Measurements from ENCODE around the gene CRELD2.
A peak's percentile ranks its signal among the peaks of the same experiment; 100 is the strongest.

CRELD2 gene

DNA sequence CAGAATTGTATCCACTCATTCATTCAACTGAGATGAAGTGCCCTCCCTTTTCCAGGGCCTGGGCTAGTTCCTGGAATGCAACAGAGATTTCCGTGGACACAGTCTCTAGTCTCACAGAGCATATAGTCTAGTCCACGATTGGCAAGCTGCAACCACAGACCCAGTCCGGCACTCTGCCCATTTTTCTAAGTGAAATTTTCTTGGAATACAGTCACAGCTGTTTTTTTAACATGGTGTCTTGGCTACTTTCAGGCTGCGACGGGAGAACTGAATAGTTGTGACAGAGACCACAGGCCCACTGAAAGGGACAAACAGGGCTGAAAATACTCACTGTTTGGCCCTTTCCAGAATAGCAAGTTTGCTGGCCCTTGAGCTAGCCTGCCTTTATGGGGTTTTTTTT is 29.4 kb upstream of the CRELD2 start:
- DNase-seq = no peak

DNA sequence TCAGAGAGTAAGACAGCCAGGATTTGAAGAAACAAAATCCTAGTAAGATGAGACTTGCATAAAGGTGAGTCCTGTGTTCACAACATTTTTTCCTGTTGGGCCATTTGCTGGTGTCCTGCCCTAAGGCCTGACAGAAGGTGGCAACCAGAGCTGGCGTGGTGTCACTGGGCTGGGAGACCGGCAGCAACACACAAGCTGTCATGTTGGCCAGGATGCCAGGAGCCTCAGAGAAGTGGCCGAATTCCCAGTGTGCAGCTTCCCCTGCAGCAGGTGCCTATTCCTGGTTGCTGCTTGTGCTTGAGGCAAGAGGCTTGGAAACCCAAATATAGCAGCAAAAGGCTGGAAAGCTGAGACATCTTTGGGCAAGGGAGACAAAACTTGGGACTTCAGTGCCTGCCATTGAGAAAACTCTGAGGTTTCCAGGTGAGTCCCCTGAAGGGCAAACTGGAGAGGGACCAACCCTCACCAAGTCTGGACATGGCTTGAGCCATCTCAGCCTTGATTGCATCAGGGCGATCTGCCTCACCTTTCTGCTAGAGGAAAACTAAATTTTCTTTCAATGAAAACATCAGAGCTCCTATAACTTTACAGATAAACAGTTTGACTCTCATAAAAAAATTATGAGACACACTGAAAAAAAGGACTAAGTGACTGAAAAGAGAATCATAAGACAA is 26.1 kb upstream of the CRELD2 start:
- no peak for DNase-seq

DNA sequence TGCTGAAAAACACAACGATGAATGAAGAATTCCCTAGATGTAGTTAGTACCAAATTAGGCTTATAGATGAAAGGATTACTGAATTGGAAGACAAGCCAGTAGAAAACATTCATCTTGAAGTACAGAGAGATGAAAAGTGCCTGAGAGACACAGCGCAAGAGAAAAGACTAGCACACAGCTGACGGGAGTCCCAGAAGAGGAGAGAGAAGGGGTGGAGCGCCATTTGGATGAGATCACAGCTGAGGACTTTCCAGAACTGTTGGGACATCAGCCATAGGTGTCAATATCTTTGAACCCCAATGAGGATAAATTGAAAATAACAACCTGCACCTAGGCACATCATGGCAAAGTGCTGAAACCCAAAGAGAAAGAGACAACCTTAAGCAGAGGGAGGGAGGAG is 25.4 kb upstream of the CRELD2 start:
- no peak for DNase-seq

DNA sequence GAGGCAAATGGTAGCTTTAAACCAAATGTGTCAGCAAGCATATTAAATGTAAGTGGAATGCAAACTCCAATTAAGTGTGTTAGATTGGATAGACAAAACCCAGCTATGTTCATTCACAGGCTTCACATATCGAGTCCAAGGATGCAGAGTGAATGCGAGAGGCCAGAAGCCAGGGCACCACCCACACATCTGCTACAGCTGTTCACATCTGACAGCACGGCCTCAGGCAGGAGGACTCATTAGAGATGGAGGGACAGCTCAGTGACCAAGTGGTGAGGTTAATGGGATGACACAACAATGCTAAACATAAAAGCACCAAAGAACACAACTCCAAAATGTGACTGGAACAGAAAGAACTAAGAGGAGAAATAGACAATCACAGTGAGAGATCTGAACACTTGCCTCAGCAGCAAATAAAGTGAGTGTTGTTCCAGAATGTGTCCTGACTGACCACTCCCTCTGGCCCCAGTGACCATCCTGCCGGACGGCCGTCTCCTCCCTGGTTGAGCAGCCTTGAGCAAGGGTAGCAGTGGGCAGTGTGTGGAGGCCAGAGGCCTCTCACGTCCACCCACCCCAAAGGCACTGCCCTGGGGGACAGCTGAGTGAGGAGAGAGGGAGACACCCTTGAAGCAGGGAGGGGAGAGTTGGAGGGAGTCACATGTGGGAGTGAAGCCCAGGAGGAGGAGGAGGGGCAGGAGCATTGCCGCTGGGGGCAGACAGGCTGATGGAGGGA is 23.9 kb upstream of the CRELD2 start:
- DNase-seq = no peak

DNA sequence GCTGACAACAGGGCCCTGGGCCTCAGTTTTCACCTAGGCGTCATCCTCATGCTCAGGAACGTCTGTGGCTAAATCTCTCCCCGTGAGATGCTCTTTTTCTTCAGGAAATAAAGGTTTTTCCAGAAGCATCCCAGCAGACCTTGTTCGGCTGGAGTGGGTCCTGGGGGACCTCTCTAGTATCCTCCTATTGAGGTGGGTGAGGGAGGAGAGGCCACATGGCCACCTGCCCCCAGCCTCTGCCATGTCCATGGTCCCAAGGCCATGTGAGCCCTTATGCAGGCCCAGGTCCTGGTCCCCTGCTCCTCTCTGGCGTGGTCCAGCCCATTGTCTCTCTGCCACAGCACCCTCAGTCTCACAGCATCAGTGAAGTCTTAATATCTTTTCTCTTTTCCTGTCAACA is 22.2 kb upstream of the CRELD2 start:
- DNase-seq = no peak

DNA sequence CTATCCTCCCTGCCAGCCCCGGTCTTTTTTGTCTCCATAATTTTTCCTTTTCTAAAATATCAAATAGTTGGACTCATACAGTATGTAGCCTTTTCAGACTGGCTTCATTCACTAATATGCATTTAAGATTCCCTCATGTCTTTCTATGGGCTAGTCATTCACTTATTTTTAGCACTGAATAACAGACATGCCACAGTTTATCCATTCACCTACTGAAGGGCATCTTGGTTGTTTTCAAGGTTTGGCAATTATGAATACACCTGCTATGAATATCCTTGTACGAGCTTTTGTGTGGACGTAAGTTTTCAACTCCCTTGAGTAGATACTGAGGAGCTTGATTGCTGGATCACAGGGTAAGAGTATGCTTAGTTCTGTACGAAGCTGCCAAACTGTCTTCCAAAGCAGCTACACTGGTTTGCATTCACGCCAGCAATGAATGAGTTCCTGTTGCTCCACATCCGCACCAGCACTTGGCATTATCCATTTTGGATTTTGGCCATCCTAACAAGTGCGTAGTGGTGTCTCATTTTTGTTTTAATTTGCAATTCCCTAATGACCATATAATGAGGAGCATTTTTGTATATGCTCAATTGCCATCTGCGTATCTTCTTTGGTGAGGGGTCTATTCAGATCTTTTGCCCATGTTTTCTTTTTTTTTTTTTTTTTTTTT is 21.3 kb upstream of the CRELD2 start:
- no peak for DNase-seq

DNA sequence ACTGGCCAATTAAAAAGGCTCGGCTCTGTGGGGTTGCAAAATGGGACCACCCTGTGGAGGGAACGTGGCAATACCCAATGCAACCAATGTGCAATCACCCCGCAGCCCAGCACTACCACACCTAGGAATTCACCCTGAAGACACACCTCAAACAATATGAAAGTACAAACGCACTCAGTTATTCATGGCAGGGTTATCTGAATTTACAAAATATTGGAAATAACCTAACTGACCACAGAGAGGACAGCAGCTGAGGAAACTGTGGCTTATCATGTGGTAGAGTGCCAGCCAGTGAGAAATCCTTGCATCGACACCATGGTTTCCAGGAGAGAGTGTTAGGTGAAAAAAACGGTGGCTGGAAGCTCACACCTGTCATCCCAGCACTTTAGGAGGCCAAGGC is 18.9 kb upstream of the CRELD2 start:
- peak; percentile 25 to 50 (median 42) for DNase-seq

DNA sequence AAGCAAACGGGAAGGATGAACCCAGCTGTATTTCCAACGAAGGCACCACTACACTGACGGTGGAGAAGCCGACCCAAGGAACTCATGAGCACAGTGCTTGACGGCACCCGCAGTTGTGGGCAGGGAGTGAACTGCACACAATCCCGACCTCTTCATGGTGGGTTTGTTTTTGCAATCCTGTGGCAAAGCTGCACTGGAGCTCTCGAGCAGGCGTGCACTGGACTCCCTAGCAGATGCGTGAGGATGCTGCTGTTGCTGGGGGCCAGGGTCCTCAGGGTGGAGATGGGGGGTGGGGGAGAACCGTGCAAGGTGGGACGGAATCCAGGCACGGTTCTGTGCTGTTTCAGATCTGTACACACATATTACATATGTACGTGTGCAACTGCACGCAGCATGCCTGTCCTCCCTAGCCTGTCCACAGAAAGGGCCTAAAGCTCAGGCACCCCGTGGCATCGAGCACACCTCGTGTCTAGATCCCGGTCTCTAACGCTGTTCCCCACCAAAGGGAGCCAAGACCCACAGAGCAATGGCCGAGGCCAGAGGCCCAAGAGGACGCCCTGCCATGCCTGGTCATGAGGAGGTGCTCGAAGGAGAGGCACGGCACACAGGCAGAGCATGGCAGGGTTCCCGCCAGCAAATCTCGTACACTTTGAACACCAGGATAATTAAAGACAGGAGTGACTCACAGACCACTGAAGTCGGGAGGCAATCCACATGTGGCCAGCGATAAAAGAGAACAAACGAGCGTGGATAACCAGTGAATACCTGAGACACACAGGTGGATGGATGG is 17.8 kb upstream of the CRELD2 start:
- no peak for DNase-seq

DNA sequence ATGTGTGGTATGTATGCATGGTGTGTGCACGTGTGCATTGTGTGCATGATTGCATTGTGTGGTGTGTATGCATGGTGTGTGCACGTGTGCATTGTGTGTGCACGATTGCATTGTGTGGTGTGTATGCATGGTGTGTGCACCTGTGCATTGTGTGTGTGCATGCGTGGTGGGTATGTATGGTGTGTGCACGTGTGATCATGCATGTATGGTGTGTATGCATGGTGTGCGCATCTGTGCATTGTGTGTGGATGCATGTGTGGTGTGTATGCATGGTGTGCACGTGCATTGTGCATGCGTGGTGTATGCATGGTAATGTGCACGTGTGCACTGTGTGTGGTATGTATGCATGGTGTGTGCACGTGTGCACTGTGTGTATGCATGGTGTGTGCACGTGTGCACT is 17.0 kb upstream of the CRELD2 start:
- DNase-seq = no peak

DNA sequence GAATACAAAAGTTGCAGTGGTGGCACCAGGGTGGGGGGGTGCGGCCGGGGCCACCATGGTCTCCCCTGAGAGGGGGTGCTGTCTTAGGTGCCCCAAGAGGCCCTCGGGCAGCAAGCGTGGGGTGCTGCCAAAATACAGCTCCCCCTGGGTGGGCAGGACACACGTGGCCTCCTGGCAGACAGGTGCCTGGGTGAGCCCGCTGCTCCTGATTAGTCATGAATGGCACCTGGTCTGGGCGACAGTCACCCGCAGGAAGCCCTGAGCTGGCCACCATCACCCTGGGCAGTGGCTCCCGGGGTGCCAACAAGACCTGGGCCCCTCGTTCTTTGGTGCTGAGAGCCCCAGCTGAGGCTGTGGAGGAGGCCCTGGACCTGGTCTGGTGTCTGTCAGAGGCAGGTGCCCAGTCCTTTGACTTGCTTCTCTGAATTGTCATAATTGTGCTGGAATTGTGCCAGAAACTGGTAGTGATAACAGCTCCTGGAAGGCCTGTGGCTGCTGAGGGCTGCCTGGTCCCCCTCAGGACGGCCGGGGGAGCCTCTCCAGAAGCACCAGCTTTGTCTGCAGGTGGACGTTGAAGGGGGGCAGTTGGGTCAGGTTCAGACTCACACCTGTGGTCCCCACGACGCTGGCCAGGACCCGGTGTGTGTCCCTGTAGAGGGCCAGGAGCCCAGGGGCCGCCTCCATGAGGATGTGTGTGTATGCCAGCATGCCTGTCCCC is 15.0 kb upstream of the CRELD2 start:
- no peak for DNase-seq

DNA sequence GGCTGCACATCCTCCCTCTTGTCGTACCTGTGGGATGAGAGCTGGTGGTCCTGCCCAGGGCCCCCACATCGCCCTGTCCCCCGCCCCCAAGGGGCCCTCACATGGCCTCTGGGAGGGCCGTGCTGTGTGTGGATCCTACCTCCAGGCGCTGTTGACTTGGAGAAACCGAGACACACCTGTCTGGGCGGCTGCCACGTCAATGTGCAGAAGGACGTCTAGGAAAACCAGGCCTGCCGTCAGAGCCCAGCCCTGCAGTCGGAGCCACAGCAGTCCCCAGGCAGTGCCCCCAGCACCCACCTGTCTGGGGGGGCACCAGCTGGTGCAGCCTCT is 14.4 kb upstream of the CRELD2 start:
- DNase-seq = no peak

DNA sequence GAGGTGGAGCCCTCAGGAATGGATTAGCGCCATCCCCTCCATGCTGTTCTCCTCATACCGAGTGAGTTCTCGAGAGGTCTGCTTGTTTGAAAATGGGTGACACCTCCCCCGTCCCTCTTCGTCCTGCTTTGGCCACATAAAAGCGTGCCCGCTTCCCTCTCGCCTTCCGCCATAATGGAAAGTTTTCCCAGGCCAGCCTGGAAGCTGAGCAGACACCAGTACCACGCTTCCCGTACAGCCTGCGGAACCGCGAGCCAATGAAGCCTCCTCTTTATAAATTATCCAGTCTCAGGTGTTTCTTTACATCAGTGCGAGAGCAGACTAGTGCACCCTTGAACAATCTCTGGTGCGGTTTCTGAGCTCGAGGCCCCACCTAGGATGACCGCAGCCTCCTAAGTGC is 13.0 kb upstream of the CRELD2 start:
- no peak for DNase-seq

DNA sequence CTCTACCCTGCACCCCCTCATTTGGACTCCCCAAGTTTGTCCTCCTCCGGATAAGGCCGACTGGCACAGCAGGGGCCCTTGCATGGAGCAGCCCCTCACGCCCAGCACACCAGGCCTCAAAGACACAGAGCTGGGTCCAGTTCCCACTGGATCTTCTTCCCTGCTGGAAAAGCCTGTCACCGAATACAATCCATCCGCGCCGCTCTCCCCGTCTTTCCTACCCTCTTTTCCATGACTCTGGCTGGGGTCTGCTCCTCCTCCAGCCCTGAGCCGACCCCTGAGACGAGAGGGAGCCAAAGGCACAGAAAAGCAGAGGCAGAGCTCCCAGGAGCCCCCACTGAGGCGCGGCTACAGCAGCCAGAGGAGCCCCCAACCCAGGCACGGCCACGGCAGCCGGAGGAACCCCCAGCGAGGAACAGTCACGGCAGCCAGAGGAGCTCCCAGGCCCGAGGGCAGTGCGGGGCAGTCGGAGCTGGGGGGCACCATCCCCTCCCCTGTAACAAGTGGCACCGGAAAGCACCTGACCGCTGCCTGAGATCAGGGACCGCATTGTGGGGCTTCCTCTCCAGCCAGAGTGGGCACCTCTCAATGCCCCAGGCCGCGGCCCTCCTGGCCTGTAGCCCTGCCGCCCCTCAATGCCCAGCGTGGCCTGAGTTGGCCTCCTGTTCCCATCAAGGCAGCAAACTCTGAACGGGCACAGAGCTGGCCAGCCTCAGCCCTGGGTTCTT is 12.2 kb upstream of the CRELD2 start:
- no peak for DNase-seq

DNA sequence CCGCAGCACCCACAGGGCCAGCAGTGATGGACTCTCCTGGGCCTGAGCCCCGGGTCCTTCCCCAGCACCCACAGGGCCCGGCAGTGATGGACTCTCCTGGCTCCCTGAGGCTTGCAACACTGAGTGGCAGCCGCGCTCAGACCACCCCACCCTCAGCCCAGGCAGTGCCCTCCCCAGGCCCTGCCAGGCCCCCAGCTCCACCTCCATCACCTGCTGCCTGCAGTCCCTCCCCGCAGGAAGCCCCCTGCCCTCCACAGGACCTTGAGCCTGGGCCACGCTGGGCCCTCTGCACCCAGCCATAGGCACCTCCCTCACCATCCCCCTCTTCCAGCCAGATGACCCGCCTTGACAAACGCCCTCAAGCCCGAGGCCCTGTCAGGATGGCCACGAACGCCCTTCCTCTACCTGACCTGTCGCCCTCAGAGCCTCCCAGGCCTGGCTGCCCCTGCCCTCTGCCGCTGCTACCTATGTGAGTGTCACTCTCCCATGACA is 11.6 kb upstream of the CRELD2 start:
- DNase-seq = no peak

DNA sequence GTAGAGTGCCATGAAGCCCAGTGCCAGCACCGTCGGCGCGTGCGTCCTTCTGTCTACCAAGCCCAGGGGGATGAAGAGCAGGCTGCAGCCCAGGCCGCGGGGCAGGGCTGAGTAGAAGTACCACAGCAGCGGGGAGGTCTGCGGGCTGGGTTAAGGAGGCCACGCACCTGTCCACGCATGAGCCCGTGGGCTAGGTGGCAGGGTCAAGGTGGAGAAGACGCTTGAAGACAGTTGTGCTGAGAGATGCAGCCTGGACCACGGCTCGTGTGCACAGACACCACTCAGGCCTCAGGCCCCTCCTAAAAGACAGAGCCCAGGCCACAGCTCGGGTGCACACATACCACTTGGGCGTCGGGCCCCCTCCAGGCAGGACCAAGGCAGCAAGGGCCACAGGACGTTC is 10.6 kb upstream of the CRELD2 start:
- no peak for DNase-seq

DNA sequence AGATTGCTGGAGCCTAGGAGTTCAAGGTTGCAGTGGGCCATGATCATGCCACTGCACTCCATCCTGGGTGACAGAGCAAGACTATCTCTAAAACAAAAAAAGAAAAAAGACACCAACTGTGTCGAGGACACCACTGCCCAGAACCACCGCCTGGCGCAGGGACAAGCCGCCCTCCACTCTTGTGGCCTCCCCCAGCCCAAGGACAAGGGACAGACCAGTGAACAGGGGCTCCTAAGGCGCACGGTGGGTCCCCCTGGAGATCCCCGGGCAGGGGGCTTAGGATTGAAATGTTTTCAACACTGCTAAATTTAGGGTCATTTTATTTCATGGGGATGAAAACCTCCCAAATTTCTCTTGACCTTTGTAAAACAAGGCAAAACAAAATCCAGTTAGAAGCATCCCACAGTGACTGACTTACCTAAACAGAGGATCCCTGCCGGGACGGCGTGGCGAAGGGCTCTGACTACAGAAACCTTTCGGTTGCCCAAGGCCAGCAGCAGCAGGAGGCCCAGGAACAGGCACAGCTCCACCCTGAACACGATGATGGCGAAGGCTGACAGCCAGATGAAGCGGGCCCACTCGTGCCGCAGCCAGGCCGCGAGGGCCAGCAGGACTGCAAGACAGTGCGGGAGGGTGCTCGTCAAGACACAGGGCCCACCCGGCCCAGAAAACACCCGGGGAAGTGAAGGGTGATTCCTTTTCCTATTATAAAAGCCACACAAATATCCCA is 8.8 kb upstream of the CRELD2 start:
- no peak for DNase-seq

DNA sequence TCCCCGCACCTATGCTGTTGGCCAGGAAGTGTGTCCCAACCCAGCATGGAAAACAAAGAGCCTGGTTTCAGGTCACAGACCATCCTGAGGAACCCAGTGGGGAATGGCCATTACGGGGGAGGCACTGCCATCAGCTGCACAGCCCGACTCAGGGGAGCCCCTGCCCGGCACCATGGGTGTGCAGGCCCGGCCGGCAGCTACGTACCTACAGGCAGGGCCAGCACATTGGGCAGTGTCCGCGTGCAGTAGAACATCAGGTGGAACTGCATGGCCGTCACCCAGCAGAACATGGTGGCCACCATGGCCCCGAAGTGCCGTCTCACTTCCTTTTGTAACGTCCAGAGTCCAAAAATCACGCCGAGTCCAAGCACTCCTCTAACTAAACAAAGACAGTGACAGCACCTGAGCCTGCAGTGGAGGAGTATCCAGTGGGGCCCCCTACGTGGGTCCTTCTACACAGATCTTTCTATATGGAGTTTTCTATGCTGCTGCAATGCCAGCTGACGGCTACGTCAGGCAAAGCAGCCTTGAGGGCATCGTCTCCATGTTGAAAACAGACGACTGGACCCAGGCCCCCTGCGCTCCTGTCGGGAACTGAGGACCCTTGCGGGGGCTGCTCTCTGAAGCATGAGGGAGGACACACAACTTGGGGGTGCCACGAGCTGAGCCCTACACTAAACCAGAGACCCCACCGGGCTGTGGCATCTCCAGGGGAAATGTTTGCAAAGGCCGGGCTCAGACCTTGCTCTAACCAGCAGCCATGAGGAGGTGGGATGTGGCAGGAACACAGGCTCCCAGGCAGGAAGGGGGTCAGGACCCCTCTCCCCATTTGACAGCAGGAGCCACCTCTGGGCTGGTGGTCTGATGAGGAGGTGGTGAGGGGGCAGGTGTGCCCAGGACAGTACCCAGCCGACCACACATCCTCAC is 7.9 kb upstream of the CRELD2 start:
- DNase-seq = no peak

DNA sequence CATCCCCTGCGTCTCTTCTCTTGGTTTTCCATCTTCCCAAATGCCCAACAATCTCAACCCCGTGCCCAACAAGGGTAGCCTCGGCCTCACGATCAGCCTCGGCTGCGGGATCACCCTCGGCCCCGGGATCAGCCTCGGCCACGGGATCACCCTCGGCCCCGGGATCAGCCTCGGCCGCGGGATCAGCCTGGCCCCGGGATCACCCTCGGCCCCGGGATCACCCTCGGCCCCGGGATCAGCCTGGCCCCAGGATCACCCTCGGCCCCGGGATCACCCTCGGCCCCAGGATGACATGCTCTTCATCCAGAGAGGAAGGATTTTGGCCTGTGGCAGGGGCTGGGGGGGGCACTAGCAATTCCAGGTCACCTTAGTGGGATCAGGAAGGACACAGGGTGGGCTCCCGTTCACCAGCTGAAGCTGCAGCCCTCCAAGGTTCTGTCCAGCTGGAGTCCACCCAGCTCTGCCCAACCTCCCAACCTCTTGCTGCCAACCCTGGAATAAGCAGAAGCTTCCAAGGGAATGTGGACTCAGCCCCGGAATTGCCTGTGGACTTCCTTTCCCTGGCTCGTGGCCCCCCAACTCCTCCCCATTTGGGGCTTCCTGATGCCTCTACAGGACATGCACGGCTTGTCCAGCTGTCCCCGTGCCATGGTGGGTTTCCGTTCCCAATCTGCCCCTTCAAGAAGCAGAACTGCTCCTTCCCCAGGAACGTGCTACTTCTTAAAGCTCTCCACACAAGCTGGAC is 6.4 kb upstream of the CRELD2 start:
- DNase-seq = no peak

DNA sequence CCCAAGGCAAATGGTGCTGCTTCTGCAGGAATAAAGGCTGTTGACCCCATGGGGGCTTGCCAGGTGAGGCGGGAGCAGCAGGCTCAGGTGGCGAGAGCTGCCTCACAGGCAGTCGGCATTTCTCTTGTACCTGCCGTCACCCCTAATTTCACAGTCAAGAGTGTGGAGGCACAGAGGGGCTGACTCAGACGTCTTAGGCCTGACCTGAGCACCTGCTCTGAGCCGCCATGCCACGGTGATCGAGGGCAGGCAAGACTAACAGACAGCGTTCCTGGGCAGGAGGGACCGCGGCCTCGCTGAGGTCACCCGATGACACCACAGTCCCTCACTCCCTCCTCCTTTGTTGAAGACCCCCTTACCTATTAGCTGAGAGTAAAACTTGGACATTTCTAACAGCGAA is 5.4 kb upstream of the CRELD2 start:
- no peak for DNase-seq
